Left ventricle myocardium inferior (tissue), 1 donor: ENCODE results near the gene MAP2K4. TPM values are rescaled to one million over a fixed set of nuclear protein-coding genes. Genes with fewer than 3 reads are reported as not detected.

Experiments used
- DNase-seq: peaks from one replicate; pipeline ENCODE4 v3.0.0-alpha.2; 2020
- H3K27ac ChIP-seq: fragments of 200-600 bp; replicated peaks from 2 replicates; pipeline ENCODE4 v1.8.0; 2021
- H3K27me3 ChIP-seq: fragments of 200-600 bp; 2 replicates; pipeline ENCODE4 v1.8.0; 2021; ENCODE audit warnings: low read depth
- H3K36me3 ChIP-seq: fragments of 200-600 bp; 2 replicates; pipeline ENCODE4 v1.8.0; 2021
- H3K4me1 ChIP-seq: fragments of 200-600 bp; 2 replicates; pipeline ENCODE4 v1.8.0; 2021
- H3K4me3 ChIP-seq: fragments of 200-600 bp; 2 replicates; pipeline ENCODE4 v1.8.0; 2021; ENCODE audit warnings: mild to moderate bottlenecking, moderate library complexity
- H3K9me3 ChIP-seq: fragments of 200-600 bp; replicated peaks from 2 replicates; pipeline ENCODE4 v1.8.0; 2021
- intact Hi-C: fragments of 100-400 bp; cut with micrococcal nuclease; formaldehyde crosslinking; loops from one replicate; pipeline ENCODE4 v1.11.0; 2022
- total RNA-seq: library from RNA; stranded (reverse); fragmentation: NEBNext Ultra II Directional; extraction: Animal tissue kit (Norgen Biotek cat#: 25700); gene quantifications from one replicate; pipeline ENCODE4 v1.2.1, GENCODE V29; 2021
- TF ChIP-seq, protein P1 (sequence below): fragments of 200-600 bp; IDR thresholded peaks from 2 replicates; pipeline ENCODE4 v1.8.0; 2021; ENCODE audit warnings: antibody characterized with exemption, mild to moderate bottlenecking, borderline replicate concordance
- donor health status: DM: no; HTN: yes; CAD: no; lungs with severe emphysema.

The MAP2K4 gene
- total RNA-seq, 1 donor from 2014 or later = 28.5 TPM

GRCh38 chr17:12113156-12113555 lies 92.5 kb downstream of the MAP2K4 start:
- TF ChIP-seq, protein P1, sequence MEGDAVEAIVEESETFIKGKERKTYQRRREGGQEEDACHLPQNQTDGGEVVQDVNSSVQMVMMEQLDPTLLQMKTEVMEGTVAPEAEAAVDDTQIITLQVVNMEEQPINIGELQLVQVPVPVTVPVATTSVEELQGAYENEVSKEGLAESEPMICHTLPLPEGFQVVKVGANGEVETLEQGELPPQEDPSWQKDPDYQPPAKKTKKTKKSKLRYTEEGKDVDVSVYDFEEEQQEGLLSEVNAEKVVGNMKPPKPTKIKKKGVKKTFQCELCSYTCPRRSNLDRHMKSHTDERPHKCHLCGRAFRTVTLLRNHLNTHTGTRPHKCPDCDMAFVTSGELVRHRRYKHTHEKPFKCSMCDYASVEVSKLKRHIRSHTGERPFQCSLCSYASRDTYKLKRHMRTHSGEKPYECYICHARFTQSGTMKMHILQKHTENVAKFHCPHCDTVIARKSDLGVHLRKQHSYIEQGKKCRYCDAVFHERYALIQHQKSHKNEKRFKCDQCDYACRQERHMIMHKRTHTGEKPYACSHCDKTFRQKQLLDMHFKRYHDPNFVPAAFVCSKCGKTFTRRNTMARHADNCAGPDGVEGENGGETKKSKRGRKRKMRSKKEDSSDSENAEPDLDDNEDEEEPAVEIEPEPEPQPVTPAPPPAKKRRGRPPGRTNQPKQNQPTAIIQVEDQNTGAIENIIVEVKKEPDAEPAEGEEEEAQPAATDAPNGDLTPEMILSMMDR = no peak
- intact Hi-C loops = no loop called here
- Histone ChIP-seq H3K27ac (no peak overlapping the region), H3K4me3 (no peak overlapping the region), H3K9me3 (no peaks in the 10 kb centered on the region), H3K36me3 (peaks cover 59% of the 10 kb centered on the region), H3K27me3 (no peaks in the 10 kb centered on the region), H3K4me1 (no peaks in the 10 kb centered on the region)
- no peak for DNase-seq

GRCh38 chr17:12114686-12115418 lies 94.2 kb downstream of the MAP2K4 start:
- TF ChIP-seq, protein P1 = no peak
- Histone ChIP-seq H3K4me1 (no peaks in the 10 kb centered on the region), H3K4me3 (no peak overlapping the region), H3K36me3 (peaks cover 67% of the 10 kb centered on the region), H3K27ac (no peak overlapping the region), H3K9me3 (no peaks in the 10 kb centered on the region), H3K27me3 (no peaks in the 10 kb centered on the region)
- no peak for DNase-seq
- intact Hi-C loops = no loop called here

DNA sequence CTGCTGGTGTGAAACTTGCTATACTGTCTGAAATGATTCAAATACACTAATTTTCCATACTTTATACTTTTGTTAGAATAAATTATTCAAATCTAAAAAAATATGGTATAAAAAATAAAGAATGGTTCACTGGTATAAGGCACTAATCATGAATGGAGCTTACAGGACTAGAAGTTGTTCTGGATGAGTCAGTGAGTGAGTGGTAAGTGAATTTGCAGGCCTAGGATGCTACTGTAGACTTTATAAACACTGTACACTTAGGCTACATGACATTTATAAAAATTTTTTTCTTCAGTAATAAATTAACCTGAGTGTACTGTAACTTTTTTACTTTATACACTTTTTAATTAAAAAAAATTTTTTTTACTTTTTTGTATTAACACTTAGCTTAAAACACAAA lies 95.5 kb downstream of the MAP2K4 start:
- DNase-seq = no peak
- H3K27me3 ChIP-seq = no peaks in the 10 kb centered on the region
- intact Hi-C loops = no loop called here
- H3K4me3 ChIP-seq = no peak overlapping the region
- peaks cover 6% of the 10 kb centered on the region for H3K4me1 ChIP-seq
- H3K9me3 ChIP-seq = no peaks in the 10 kb centered on the region
- H3K36me3 ChIP-seq = peaks cover 67% of the 10 kb centered on the region
- TF ChIP-seq, protein P1 = no peak
- H3K27ac ChIP-seq = no peak overlapping the region

DNA sequence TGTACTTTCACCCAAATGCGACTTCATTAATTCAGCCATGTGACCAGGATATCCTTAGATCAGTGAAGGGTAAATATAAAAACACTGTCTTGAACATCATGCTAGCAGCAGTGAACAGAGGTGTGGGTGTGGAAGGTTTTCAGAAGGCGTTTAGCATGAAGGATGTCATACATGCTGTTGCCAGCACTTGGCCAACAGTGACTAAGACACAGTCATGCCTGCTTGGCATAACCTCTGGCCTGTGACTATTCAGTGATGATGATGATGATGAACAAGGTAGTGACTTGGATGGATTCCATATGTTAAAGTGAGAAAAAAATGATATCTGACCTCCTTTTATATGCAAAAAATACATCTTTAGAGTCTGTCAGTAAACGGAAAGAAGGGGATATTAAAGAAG lies 97.9 kb downstream of the MAP2K4 start:
- H3K4me3 ChIP-seq = no peak overlapping the region
- peaks cover 20% of the 10 kb centered on the region for H3K4me1 ChIP-seq
- intact Hi-C loops = no loop called here
- DNase-seq = no peak
- H3K27me3 ChIP-seq = no peaks in the 10 kb centered on the region
- TF ChIP-seq, protein P1 = no peak
- no peaks in the 10 kb centered on the region for H3K9me3 ChIP-seq
- no peak overlapping the region for H3K27ac ChIP-seq
- H3K36me3 ChIP-seq = peaks cover 49% of the 10 kb centered on the region

GRCh38 chr17:12122075-12122474 lies 101.4 kb downstream of the MAP2K4 start:
- Histone ChIP-seq H3K36me3 (peaks cover 40% of the 10 kb centered on the region), H3K27me3 (no peaks in the 10 kb centered on the region), H3K27ac (peak overlapping the region; percentile 4), H3K4me3 (no peak overlapping the region), H3K4me1 (peaks cover 20% of the 10 kb centered on the region), H3K9me3 (no peaks in the 10 kb centered on the region)
- no peak for DNase-seq
- TF ChIP-seq, protein P1 = no peak
- intact Hi-C loops = no loop called here
